Stimulated activated CD8-positive, alpha-beta memory T cell treated with anti-CD3 and anti-CD28 coated beads, Interleukin-15, amount 100 ng/mL, for 48 hours (primary cell): ENCODE data around the gene TMEM147.

ENCODE experiments used
- DNase-seq, 2 donors: peaks; one replicate each; pipeline ENCODE4 v3.0.0-alpha.2; 2020; ENCODE audit warnings: low read depth in 2 of 2

The TMEM147 gene

GRCh38 chr19:35519291-35519690 is 26.1 kb upstream of the TMEM147 start:
- DNase-seq = no peak

- DNase-seq = no peak
Observed at GRCh38 chr19:35521124-35521743, 24.2 kb upstream of the TMEM147 start.

- DNase-seq = no peak
Observed at GRCh38 chr19:35522745-35523327, 22.6 kb upstream of the TMEM147 start.

GRCh38 chr19:35524181-35524837 is 21.1 kb upstream of the TMEM147 start:
- DNase-seq = no peak

- DNase-seq = no peak
Observed at GRCh38 chr19:35525873-35526272, 19.6 kb upstream of the TMEM147 start.

GRCh38 chr19:35528218-35529038 is 17.0 kb upstream of the TMEM147 start, which contains the start of gene SBSN:
Gene SBSN (minus strand): TSS chr19:35528311. CDS start chr19:35528281, 30 bp downstream.
- DNase-seq = no peak

GRCh38 chr19:35529241-35530218 is 15.9 kb upstream of the TMEM147 start:
- DNase-seq = no peak

GRCh38 chr19:35531291-35531690 is 14.1 kb upstream of the TMEM147 start:
- DNase-seq = no peak

GRCh38 chr19:35533201-35533821 is 12.1 kb upstream of the TMEM147 start, which contains the start of gene GAPDHS:
Gene GAPDHS (plus strand): TSS chr19:35533456. CDS start chr19:35533528, 72 bp downstream.
- DNase-seq = no peak

GRCh38 chr19:35533822-35534392 is 11.5 kb upstream of the TMEM147 start:
- peak in 1 of 2 donors; percentile 15 for DNase-seq

GRCh38 chr19:35534803-35535480 is 10.5 kb upstream of the TMEM147 start:
- no peak for DNase-seq

- DNase-seq = no peak
Observed at GRCh38 chr19:35539314-35539713, 6.1 kb upstream of the TMEM147 start.

GRCh38 chr19:35539850-35540249 is 5.6 kb upstream of the TMEM147 start:
- no peak for DNase-seq

- DNase-seq = no peak
Observed at GRCh38 chr19:35540356-35540927, 5.0 kb upstream of the TMEM147 start.

- no peak for DNase-seq
Observed at GRCh38 chr19:35542209-35542608, 3.2 kb upstream of the TMEM147 start.

GRCh38 chr19:35543280-35544109 is 1.9 kb upstream of the TMEM147 start:
- DNase-seq = no peak

- DNase-seq = no peak
Observed at GRCh38 chr19:35544110-35544802, 1.2 kb upstream of the TMEM147 start.
